IMR-90 (cell line): ENCODE measurements around the gene YBEY.

Source experiments
- BHLHE40 ChIP-seq: fragments of 150-350 bp; IDR thresholded peaks from 2 replicates; pipeline ENCODE4 v1.6.1; 2016; ENCODE audit warnings: mild to moderate bottlenecking, low read depth, low read length
- CEBPB ChIP-seq: IDR thresholded peaks from 2 replicates; pipeline ENCODE4 v1.6.1; 2012; ENCODE audit warnings: low read depth, low read length, improper control_type of control experiment
- FOS ChIP-seq: fragments of 150-350 bp; IDR thresholded peaks from 2 replicates; pipeline ENCODE4 v1.6.1; 2016; ENCODE audit warnings: low read depth, low read length
- MXI1 ChIP-seq: IDR thresholded peaks from 2 replicates; pipeline ENCODE4 v1.6.1; 2012; ENCODE audit warnings: low read depth, mild to moderate bottlenecking, low read length, moderate library complexity, borderline replicate concordance
- POLR2A ChIP-seq: IDR thresholded peaks from 2 replicates; pipeline ENCODE4 v1.6.1; 2012; ENCODE audit warnings: mild to moderate bottlenecking, low read depth, low read length
- RAD21 ChIP-seq: IDR thresholded peaks from 2 replicates; pipeline ENCODE4 v1.6.1; 2012; ENCODE audit warnings: low read length, improper control_type of control experiment
- RCOR1 ChIP-seq: IDR thresholded peaks from 2 replicates; pipeline ENCODE4 v1.6.1; 2012; ENCODE audit warnings: mild to moderate bottlenecking, low read length, improper control_type of control experiment; ENCODE audit not compliant: insufficient replicate concordance
- RFX5 ChIP-seq: IDR thresholded peaks from 2 replicates; pipeline ENCODE4 v1.8.0; 2012; ENCODE audit warnings: low read depth, mild to moderate bottlenecking, low read length, moderate library complexity
- SMC3 ChIP-seq: fragments of 150-350 bp; IDR thresholded peaks from 2 replicates; pipeline ENCODE4 v1.6.1; 2016; ENCODE audit warnings: low read depth, mild to moderate bottlenecking, antibody characterized with exemption, low read length, moderate library complexity
- TF ChIP-seq, protein P1 (sequence below): conservative IDR thresholded peaks from 2 replicates; pipeline ENCODE4 v1.5.1; 2012; ENCODE audit warnings: mild to moderate bottlenecking, low read depth, low read length, improper control_type of control experiment
- TF ChIP-seq, protein P2 (sequence below): fragments of 150-350 bp; IDR thresholded peaks from 2 replicates; pipeline ENCODE4 v1.6.1; 2016; ENCODE audit warnings: low read depth, mild to moderate bottlenecking, low read length, moderate library complexity, borderline replicate concordance

- TF ChIP-seq, protein P1, sequence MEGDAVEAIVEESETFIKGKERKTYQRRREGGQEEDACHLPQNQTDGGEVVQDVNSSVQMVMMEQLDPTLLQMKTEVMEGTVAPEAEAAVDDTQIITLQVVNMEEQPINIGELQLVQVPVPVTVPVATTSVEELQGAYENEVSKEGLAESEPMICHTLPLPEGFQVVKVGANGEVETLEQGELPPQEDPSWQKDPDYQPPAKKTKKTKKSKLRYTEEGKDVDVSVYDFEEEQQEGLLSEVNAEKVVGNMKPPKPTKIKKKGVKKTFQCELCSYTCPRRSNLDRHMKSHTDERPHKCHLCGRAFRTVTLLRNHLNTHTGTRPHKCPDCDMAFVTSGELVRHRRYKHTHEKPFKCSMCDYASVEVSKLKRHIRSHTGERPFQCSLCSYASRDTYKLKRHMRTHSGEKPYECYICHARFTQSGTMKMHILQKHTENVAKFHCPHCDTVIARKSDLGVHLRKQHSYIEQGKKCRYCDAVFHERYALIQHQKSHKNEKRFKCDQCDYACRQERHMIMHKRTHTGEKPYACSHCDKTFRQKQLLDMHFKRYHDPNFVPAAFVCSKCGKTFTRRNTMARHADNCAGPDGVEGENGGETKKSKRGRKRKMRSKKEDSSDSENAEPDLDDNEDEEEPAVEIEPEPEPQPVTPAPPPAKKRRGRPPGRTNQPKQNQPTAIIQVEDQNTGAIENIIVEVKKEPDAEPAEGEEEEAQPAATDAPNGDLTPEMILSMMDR = no peak
- TF ChIP-seq FOS (no peak), MXI1 (no peak), POLR2A (no peak), SMC3 (no peak), RAD21 (no peak), RFX5 (no peak), BHLHE40 (no peak), RCOR1 (no peak), CEBPB (no peak)
- TF ChIP-seq, protein P2, sequence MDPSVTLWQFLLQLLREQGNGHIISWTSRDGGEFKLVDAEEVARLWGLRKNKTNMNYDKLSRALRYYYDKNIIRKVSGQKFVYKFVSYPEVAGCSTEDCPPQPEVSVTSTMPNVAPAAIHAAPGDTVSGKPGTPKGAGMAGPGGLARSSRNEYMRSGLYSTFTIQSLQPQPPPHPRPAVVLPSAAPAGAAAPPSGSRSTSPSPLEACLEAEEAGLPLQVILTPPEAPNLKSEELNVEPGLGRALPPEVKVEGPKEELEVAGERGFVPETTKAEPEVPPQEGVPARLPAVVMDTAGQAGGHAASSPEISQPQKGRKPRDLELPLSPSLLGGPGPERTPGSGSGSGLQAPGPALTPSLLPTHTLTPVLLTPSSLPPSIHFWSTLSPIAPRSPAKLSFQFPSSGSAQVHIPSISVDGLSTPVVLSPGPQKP = no peak
Measured at GRCh38 chr21:46264046-46264689, 22.0 kb upstream of the YBEY start.
